ENCODE results near the gene GCC1. TPM values are rescaled to one million over a fixed set of nuclear protein-coding genes. Genes with fewer than 3 reads are reported as not detected.
"Not testable (repeated sequence)": the region's sequence is repeated elsewhere in the genome, so short reads cannot be mapped to it uniquely, and the experiment has no call there.

The GCC1 gene
- total and polyA plus RNA-seq, 10 donors, result 3.1 to 24.8 (median 17.4) TPM

GRCh38 chr7:127550247-127550646, 35.1 kb downstream of the GCC1 start:
- Histone ChIP-seq H3K9me3 (peaks cover 0 to 20% (median 13%) of the 10 kb centered on the region in 8 donors), H3K4me3 (no peak overlapping the region), H3K4me1 (no peaks in the 10 kb centered on the region), H3K27me3 (replicated peaks in 1 of 7) (no peaks in the 10 kb centered on the region), H3K36me3 (no peaks in the 10 kb centered on the region), H3K27ac (no peak overlapping the region)
- DNase-seq, result no peak
- WGBS, 5 donors, result 50 to 66% (median 56%) methylated on average over 1 of the region's 1 CpG
- intact Hi-C loops (cut with DNase I; ENCODE audit: low total_unique reads), result no loop called here
- TF ChIP-seq POLR2AphosphoS5 (IDR thresholded peaks at IDR 0.05), result no peak
- TF ChIP-seq POLR2A (IDR thresholded peaks at IDR 0.05), result no peak
- no peak for TF ChIP-seq CTCF (IDR thresholded peaks at IDR 0.05 in 8 of 11, conservative IDR thresholded peaks at IDR 0.05 in 3 of 11)

GRCh38 chr7:127546313-127546712, 39.1 kb downstream of the GCC1 start:
- Histone ChIP-seq H3K36me3 (no peaks in the 10 kb centered on the region), H3K9me3 (peaks cover 0 to 23% (median 14%) of the 10 kb centered on the region in 8 donors), H3K4me1 (no peaks in the 10 kb centered on the region), H3K27ac (no peak overlapping the region), H3K4me3 (no peak overlapping the region), H3K27me3 (replicated peaks in 1 of 7) (peaks cover 0 to 4% (median 0%) of the 10 kb centered on the region in 7 donors)
- no peak for DNase-seq
- intact Hi-C loops (cut with DNase I; ENCODE audit: low total_unique reads), result no loop called here
- WGBS, 5 donors, result 81 to 90% (median 85%) methylated on average over 1 of the region's 1 CpG
- TF ChIP-seq CTCF (IDR thresholded peaks at IDR 0.05 in 8 of 11, conservative IDR thresholded peaks at IDR 0.05 in 3 of 11), result no peak
- TF ChIP-seq POLR2A (IDR thresholded peaks at IDR 0.05), result no peak
- no peak for TF ChIP-seq POLR2AphosphoS5 (IDR thresholded peaks at IDR 0.05)

GRCh38 chr7:127541548-127541947, 43.8 kb downstream of the GCC1 start:
- intact Hi-C loops (cut with DNase I; ENCODE audit: low total_unique reads), result no loop called here
- H3K36me3 ChIP-seq, result no peaks in the 10 kb centered on the region
- H3K9me3 ChIP-seq, result peaks cover 0 to 19% (median 12%) of the 10 kb centered on the region in 8 donors
- 73 to 91% (median 82%) methylated on average over 4 of the region's 4 CpGs for WGBS, 5 donors
- no peak for DNase-seq
- H3K4me3 ChIP-seq, result no peak overlapping the region
- H3K27me3 ChIP-seq (replicated peaks in 1 of 7), result peaks cover 0 to 33% (median 11%) of the 10 kb centered on the region in 7 donors
- H3K4me1 ChIP-seq, result no peaks in the 10 kb centered on the region
- no peak for TF ChIP-seq POLR2A (IDR thresholded peaks at IDR 0.05)
- TF ChIP-seq CTCF (IDR thresholded peaks at IDR 0.05 in 8 of 11, conservative IDR thresholded peaks at IDR 0.05 in 3 of 11), result no peak
- TF ChIP-seq POLR2AphosphoS5 (IDR thresholded peaks at IDR 0.05), result no peak
- no peak overlapping the region for H3K27ac ChIP-seq

GRCh38 chr7:127540461-127540860, 44.9 kb downstream of the GCC1 start:
- H3K4me3 ChIP-seq; H3K9me3 ChIP-seq; H3K4me1 ChIP-seq; DNase-seq; H3K27ac ChIP-seq; H3K36me3 ChIP-seq; intact Hi-C loops (cut with DNase I; ENCODE audit: low total_unique reads): not testable (repeated sequence)
- peaks cover 0 to 44% (median 19%) of the 10 kb centered on the region in 7 donors for H3K27me3 ChIP-seq (replicated peaks in 1 of 7)
- 79 to 90% (median 84%) methylated on average over 7 to 10 of the region's 10 CpGs for WGBS, 5 donors

- intact Hi-C loops (cut with DNase I; ENCODE audit: low total_unique reads), result no loop called here
- peaks cover 0 to 55% (median 19%) of the 10 kb centered on the region in 7 donors for H3K27me3 ChIP-seq (replicated peaks in 1 of 7)
- no peak overlapping the region for H3K4me3 ChIP-seq
- H3K27ac ChIP-seq, result no peak overlapping the region
- H3K4me1 ChIP-seq, result no peaks in the 10 kb centered on the region
- WGBS, 5 donors, result 87 to 91% (median 89%) methylated on average over 9 of the region's 9 CpGs
- no peaks in the 10 kb centered on the region for H3K9me3 ChIP-seq
- no peaks in the 10 kb centered on the region for H3K36me3 ChIP-seq
- no peak for DNase-seq
- TF ChIP-seq POLR2AphosphoS5 (IDR thresholded peaks at IDR 0.05) (no peak), CTCF (IDR thresholded peaks at IDR 0.05 in 8 of 11, conservative IDR thresholded peaks at IDR 0.05 in 3 of 11) (no peak), POLR2A (IDR thresholded peaks at IDR 0.05) (no peak)
These were observed 46.3 kb downstream of the GCC1 start for GRCh38 chr7:127539116-127539515.
